Keratinocyte (primary cell): Measurements from ENCODE around the gene RIN3. TPM values are rescaled to one million over a fixed set of nuclear protein-coding genes. Genes with fewer than 3 reads are reported as not detected.

Source experiments
- DNase-seq: peaks from one replicate; pipeline ENCODE4 v3.0.0-alpha.2; 2011; ENCODE audit warnings: low read depth, missing footprints, low spot score
- FAIRE-seq: peaks from 2 replicates; lab custom pipeline; 2011; peaks lifted over from hg19 to GRCh38; lab: Jason Lieb, UNC
- H2AFZ ChIP-seq: 2 replicates; pipeline ENCODE4 v1.6.0; 2012; ENCODE audit warnings: low read length, control low read depth, inconsistent platforms; ENCODE audit not compliant: control insufficient read depth
- H3K27ac ChIP-seq: 2 replicates; pipeline ENCODE4 v1.5.1; 2011; ENCODE audit warnings: low read length; ENCODE audit not compliant: control insufficient read depth, insufficient read depth
- H3K27me3 ChIP-seq: 3 replicates; pipeline ENCODE4 v1.6.0; 2011; ENCODE audit warnings: low read length; ENCODE audit not compliant: control insufficient read depth, insufficient read depth; ENCODE audit errors: extremely low read depth
- H3K36me3 ChIP-seq, 2 experiments: 2 replicates in 1 of 2; 3 replicates in 1 of 2; pipeline ENCODE4 v1.5.1; 2011; ENCODE audit warnings: low read length in 2 of 2, mild to moderate bottlenecking in 1 of 2; ENCODE audit not compliant: control insufficient read depth in 2 of 2, insufficient read depth in 2 of 2; ENCODE audit errors: extremely low read depth in 1 of 2
- H3K4me1 ChIP-seq: 3 replicates; pipeline ENCODE4 v1.5.1; 2011; ENCODE audit warnings: low read length; ENCODE audit not compliant: control insufficient read depth, insufficient read depth; ENCODE audit errors: extremely low read depth
- H3K4me2 ChIP-seq: 3 replicates; pipeline ENCODE4 v1.6.0; 2011; ENCODE audit warnings: low read depth, low read length; ENCODE audit not compliant: control insufficient read depth, insufficient read depth; ENCODE audit errors: extremely low read depth
- H3K4me3 ChIP-seq, 3 experiments: fragments of 200-600 bp in 1 of 3; sonication (generic) in 1 of 3; 2 replicates in 2 of 3; 3 replicates in 1 of 3; pipeline ENCODE4 v1.5.1; 2011 to 2016; ENCODE audit warnings: low read length in 3 of 3, mild to moderate bottlenecking in 3 of 3, control low read depth in 2 of 3, inconsistent platforms in 1 of 3, low read depth in 1 of 3, mixed read lengths in 1 of 3, mixed run types in 1 of 3, moderate library complexity in 1 of 3; ENCODE audit not compliant: control insufficient read depth in 2 of 3, insufficient read depth in 2 of 3; ENCODE audit errors: extremely low read depth in 1 of 3
- H3K79me2 ChIP-seq: 2 replicates; pipeline ENCODE4 v1.6.0; 2012; ENCODE audit warnings: low read length; ENCODE audit not compliant: control insufficient read depth, insufficient read depth
- H3K9ac ChIP-seq: 3 replicates; pipeline ENCODE4 v1.6.0; 2011; ENCODE audit warnings: low read length; ENCODE audit not compliant: control insufficient read depth, insufficient read depth; ENCODE audit errors: extremely low read depth
- H3K9me1 ChIP-seq: 3 replicates; pipeline ENCODE4 v1.6.0; 2011; ENCODE audit warnings: low read length; ENCODE audit not compliant: control insufficient read depth, insufficient read depth; ENCODE audit errors: extremely low read depth
- H3K9me3 ChIP-seq: 2 replicates; pipeline ENCODE4 v1.5.1; 2012; ENCODE audit warnings: low read depth, low read length; ENCODE audit not compliant: control insufficient read depth
- H4K20me1 ChIP-seq: 3 replicates; pipeline ENCODE4 v1.6.0; 2011; ENCODE audit warnings: low read length; ENCODE audit not compliant: control insufficient read depth, insufficient read depth; ENCODE audit errors: extremely low read depth
- EZH2 ChIP-seq: IDR thresholded peaks from one replicate; pipeline ENCODE4 v1.6.1; 2012; ENCODE audit warnings: inconsistent platforms, mild to moderate bottlenecking, low read length, moderate library complexity
- dilution Hi-C: fragments of 300-500 bp; cut with MboI; formaldehyde crosslinking; loops from one replicate; pipeline ENCODE4 v1.7.0; 2020; ENCODE audit warnings: low sequenced_read_pairs; ENCODE audit not compliant: extremely low pct_ligation_motif_present
- polyA plus RNA-seq, 5 experiments: library from polyadenylated mRNA; depleted of rRNA in 3 of 5; stranded (reverse) in 3 of 5; stranded (forward) in 1 of 5; unstranded in 1 of 5; fragments of >200 nt; gene quantifications; 1 replicate in 1 of 5; 2 replicates in 3 of 5; 3 replicates in 1 of 5; pipeline versions ENCODE4 v1.2.1 to v1.2.3, GENCODE V29; 2011 to 2012; ENCODE audit warnings: missing spikeins in 2 of 5, low read depth in 1 of 5, low replicate concordance in 1 of 5
- TF ChIP-seq, protein P1 (sequence below), 3 experiments: IDR thresholded peaks in 1 of 3; conservative IDR thresholded peaks in 1 of 3; optimal IDR thresholded peaks in 1 of 3; 2 replicates in 2 of 3; 3 replicates in 1 of 3; pipeline versions ENCODE3 to v1.5.1; 2011; ENCODE audit warnings: low read length in 3 of 3, mild to moderate bottlenecking in 3 of 3, moderate library complexity in 2 of 3, control low read depth in 1 of 3, inconsistent platforms in 1 of 3; ENCODE audit not compliant: insufficient read depth in 2 of 3; ENCODE audit errors: extremely low read depth in 1 of 3

RIN3 gene
- polyA plus RNA-seq, 1 donor (not counting 4 experiments of a cell fraction or from before 2014, with no cell fraction given), result 1.2 TPM

DNA sequence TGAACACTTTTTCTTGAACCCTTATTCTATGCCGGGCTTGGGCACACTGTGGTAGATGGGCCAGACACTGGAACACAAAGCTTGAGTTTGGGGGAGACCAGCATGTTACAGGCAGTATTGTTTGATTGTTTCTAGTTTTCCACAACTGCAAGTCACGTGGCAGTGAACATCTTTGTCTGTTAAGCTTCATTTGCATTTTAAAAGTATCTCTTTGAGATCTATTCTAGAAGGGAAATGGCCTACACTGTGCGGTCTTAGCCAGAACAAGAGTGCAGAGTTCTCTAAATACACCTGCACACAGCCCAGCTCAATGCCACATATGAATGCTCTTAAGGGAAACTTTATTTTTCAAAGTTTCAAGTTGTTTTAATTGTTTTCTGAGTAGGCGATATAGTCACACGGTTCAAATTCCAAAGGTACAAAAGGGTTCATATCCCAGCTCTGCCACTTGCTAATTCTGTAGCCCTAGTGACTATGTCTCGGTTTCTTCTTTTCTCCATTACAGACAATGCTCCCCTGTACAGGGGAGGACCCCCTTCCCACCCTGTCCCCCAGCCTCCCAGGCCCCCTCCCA lies 24.9 kb downstream of the RIN3 start:
- no peak for TF ChIP-seq EZH2
- TF ChIP-seq, protein P1, sequence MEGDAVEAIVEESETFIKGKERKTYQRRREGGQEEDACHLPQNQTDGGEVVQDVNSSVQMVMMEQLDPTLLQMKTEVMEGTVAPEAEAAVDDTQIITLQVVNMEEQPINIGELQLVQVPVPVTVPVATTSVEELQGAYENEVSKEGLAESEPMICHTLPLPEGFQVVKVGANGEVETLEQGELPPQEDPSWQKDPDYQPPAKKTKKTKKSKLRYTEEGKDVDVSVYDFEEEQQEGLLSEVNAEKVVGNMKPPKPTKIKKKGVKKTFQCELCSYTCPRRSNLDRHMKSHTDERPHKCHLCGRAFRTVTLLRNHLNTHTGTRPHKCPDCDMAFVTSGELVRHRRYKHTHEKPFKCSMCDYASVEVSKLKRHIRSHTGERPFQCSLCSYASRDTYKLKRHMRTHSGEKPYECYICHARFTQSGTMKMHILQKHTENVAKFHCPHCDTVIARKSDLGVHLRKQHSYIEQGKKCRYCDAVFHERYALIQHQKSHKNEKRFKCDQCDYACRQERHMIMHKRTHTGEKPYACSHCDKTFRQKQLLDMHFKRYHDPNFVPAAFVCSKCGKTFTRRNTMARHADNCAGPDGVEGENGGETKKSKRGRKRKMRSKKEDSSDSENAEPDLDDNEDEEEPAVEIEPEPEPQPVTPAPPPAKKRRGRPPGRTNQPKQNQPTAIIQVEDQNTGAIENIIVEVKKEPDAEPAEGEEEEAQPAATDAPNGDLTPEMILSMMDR (optimal IDR thresholded peaks at IDR 0.05 in 1 of 3, IDR thresholded peaks at IDR 0.05 in 1 of 3, conservative IDR thresholded peaks at IDR 0.05 in 1 of 3; ENCODE audit: extremely low read depth in 1 of 3, insufficient read depth in 2 of 3, low read length in 3 of 3), result no peak
- no peak for FAIRE-seq

GRCh38 chr14:92539419-92539818 lies 25.8 kb downstream of the RIN3 start:
- H3K36me3 ChIP-seq, result no peaks in the 10 kb centered on the region
- TF ChIP-seq, protein P1 (optimal IDR thresholded peaks at IDR 0.05 in 1 of 3, IDR thresholded peaks at IDR 0.05 in 1 of 3, conservative IDR thresholded peaks at IDR 0.05 in 1 of 3; ENCODE audit: extremely low read depth in 1 of 3, insufficient read depth in 2 of 3, low read length in 3 of 3), result no peak
- no peak for TF ChIP-seq EZH2
- no peak overlapping the region for H3K4me3 ChIP-seq
- no peak overlapping the region for H3K27ac ChIP-seq
- peaks cover 8% of the 10 kb centered on the region for H3K79me2 ChIP-seq
- H3K9me1 ChIP-seq, result no peaks in the 10 kb centered on the region
- H2AFZ ChIP-seq, result no peak overlapping the region
- no peak for DNase-seq
- FAIRE-seq, result no peak
- H3K4me1 ChIP-seq, result peaks cover 20% of the 10 kb centered on the region
- H3K9me3 ChIP-seq, result no peaks in the 10 kb centered on the region
- no peak overlapping the region for H3K9ac ChIP-seq
- H3K27me3 ChIP-seq, result no peaks in the 10 kb centered on the region
- dilution Hi-C loops, result no loop called here
- H4K20me1 ChIP-seq, result no peaks in the 10 kb centered on the region
- H3K4me2 ChIP-seq, result no peak overlapping the region

More for the DNA sequence above, 24.9 kb downstream of the RIN3 start:
- dilution Hi-C loops, result no loop called here
- no peaks in the 10 kb centered on the region for H3K9me1 ChIP-seq
- no peak overlapping the region for H3K27ac ChIP-seq
- H3K79me2 ChIP-seq, result peaks cover 8% of the 10 kb centered on the region
- peaks cover 20% of the 10 kb centered on the region for H3K4me1 ChIP-seq
- no peaks in the 10 kb centered on the region for H3K36me3 ChIP-seq
- no peak overlapping the region for H3K9ac ChIP-seq
- no peak for DNase-seq
- H3K27me3 ChIP-seq, result no peaks in the 10 kb centered on the region
- H4K20me1 ChIP-seq, result no peaks in the 10 kb centered on the region
- no peaks in the 10 kb centered on the region for H3K9me3 ChIP-seq
- no peak overlapping the region for H3K4me3 ChIP-seq
- H3K4me2 ChIP-seq, result no peak overlapping the region
- no peak overlapping the region for H2AFZ ChIP-seq
